Stimulated activated CD4-positive, alpha-beta T cell treated with anti-CD3 and anti-CD28 coated beads, Interleukin-15, amount 100 ng/mL, for 1 hour (primary cell): ENCODE measurements around the gene WNK1.
"Not testable (repeated sequence)": the region's sequence is repeated elsewhere in the genome, so short reads cannot be mapped to it uniquely, and the experiment has no call there.

Source experiments
- DNase-seq, 2 donors: peaks; one replicate each; pipeline ENCODE4 v3.0.0-alpha.2; 2020; ENCODE audit warnings: low read depth in 1 of 2, low spot score in 1 of 2

The WNK1 gene

DNA sequence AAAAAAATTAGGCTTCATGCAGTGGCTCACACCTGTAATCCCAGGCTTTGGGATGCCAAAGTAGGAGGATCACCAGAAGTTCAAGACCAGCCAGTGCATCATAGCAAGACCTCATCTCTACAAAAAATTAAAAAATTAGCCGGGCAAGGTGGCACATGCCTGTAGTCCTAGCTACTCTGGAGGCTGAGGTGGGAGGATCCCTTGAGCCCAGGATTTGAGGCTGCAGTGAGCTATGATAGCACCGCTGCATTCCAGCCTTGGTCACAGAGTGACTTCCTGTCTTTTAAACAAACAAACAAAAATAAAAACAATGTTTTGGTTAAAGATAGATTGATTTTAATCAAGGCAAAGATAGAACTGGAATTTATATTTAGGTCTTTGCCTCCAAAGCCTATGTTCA is 60.6 kb downstream of the WNK1 start:
- no peak for DNase-seq

DNA sequence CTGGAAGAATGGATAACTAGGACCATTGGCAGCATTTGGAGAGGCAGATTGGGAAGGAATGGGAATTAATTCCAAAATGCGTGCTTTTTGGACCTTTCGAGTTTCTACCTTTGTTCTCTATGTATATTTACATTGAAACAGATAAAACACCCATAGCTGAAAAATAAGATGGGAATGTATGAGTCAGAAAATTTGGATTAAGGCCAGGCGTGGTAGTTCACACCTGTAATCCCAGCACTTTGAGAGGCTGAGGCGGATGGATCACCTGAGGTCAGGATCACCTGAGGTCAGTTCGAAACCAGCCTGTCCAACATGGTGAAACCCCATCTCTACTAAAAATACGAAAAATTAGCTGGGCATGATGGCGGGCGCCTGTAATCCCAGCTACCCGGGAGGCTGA is 65.1 kb downstream of the WNK1 start:
- not testable (repeated sequence) for DNase-seq

GRCh38 chr12:817941-818600 is 65.7 kb downstream of the WNK1 start:
- DNase-seq = no peak

GRCh38 chr12:818733-819132 is 66.4 kb downstream of the WNK1 start:
- DNase-seq = no peak

DNA sequence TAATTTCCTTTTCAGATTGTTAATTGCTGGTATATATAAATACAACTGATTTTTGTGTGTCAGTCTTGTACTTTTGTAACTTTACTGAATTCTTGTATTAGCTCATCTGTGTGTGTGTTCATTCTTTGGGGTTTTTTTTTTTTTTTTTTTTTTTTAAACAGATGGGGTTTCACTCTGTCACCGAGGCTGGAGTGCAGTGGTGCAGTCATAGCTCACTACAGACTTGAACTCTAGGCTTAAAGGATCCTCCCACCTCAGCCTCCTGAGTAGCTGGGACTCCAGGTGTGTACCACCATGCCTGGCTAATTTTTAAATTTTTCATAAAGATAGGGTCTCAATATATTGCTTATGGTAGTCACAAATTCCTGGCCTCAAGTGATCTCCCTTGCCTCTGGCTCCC is 68.0 kb downstream of the WNK1 start:
- no peak for DNase-seq

- DNase-seq = no peak
Measured at GRCh38 chr12:823028-823698, 70.8 kb downstream of the WNK1 start.

DNA sequence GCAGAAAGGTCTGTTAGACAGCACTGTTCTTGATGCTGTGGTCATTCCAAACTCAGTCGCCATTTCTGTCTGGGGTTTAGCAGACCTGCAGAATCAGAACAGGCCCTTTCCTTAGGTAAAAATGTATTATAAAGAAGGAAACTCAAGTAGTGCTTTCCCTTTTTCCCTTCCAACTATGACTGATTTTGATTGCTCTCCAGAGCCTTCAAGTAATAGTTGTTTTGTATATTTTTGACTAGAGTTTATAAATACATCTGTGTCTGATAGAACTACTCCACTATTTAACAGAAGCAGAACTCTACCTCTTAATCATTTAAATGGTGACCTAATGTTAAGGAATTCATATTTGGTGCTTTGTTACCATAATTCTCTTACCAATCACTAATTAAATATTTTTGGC is 74.0 kb downstream of the WNK1 start:
- no peak for DNase-seq

DNA sequence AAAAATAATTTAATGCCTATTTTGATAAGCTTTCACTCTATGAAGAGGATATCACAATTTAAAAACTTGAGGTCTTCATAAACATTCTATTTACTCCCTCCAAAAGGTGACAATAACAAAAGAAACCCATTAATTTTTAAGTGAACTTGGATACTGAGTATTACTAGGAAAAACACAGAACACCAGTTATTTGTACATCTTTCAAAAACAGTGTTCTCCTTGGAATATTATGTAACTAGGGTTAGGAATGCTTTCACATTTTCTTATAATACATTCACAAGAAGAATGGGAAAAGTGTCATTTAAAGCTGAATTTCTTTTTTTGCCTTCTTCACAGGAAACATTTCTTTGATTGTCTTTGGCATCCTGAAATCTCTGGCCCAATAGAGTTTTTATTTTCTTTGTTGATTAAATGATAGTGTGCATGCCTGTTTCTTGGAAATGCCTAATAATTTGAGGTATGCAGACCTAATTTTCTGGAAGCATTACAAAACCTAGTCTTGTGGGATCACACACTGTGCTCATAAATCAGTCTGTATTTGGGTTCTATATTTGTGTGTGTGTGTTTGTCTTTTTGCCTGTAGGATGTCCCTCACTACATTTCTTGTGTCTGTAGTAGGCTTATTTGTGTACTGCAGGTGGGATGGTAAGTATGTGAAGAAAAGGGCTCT is 76.5 kb downstream of the WNK1 start:
- no peak for DNase-seq

GRCh38 chr12:830111-830867 is 77.9 kb downstream of the WNK1 start:
- no peak for DNase-seq

DNA sequence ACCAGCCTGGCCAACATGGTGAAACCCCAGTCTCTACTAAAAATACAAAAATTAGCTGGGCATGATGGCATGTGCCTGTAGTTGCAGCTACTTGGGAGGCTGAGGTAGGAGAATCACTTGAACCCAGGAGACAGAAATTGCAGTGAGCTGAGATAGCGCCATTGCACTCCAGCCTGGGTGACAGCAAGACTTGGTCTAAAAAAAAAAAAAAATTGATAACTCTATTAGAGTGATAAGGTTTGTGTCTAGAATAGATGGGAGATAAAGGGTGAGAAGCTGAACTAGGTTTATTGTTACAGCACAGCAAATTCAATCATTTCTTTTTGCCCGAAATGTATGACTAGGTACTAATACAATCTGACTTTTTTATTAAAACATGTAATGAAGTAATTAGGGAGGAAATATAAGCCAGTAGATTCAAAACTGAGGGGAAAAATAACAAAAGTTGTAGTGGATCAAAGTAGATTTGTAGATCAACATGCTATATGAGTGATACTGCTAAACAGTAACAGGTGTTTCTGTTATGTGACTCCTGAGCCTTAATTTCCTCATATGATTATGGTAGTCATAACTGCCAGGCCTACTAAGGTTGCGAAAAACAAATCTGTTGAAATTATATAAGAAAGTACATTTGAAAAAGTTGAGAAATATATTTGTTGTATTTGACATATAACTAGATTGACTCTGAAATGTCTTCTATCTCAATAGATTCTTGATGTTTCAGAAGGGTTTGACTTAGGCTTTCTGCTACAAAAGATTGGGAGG is 83.6 kb downstream of the WNK1 start:
- DNase-seq = no peak

GRCh38 chr12:836952-837351 is 84.6 kb downstream of the WNK1 start:
- no peak for DNase-seq

GRCh38 chr12:837548-837947 is 85.2 kb downstream of the WNK1 start:
- no peak for DNase-seq

- no peak for DNase-seq
Measured at GRCh38 chr12:843609-844008, 91.2 kb downstream of the WNK1 start.

- DNase-seq = no peak
Measured at GRCh38 chr12:846421-846820, 94.0 kb downstream of the WNK1 start.

GRCh38 chr12:848173-848865 is 95.9 kb downstream of the WNK1 start:
- no peak for DNase-seq

GRCh38 chr12:848882-849527 is 96.6 kb downstream of the WNK1 start:
- no peak for DNase-seq

- not testable (repeated sequence) for DNase-seq
Measured at GRCh38 chr12:849733-850437, 97.5 kb downstream of the WNK1 start.

- no peak for DNase-seq
Measured at GRCh38 chr12:851343-851742, 99.0 kb downstream of the WNK1 start.

- no peak for DNase-seq
Measured at GRCh38 chr12:851913-852312, 99.5 kb downstream of the WNK1 start.
